ENCODE measurements around the gene CMTM3. TPM values are rescaled to one million over a fixed set of nuclear protein-coding genes. Genes with fewer than 3 reads are reported as not detected.

The CMTM3 gene
- total and polyA plus RNA-seq, 9 of the 15 experiments (the other 6 are each of a cell fraction or from before 2014, with no cell fraction given), result 4.6 to 33.4 (median 17.5) TPM

- intact Hi-C loops (cut with micrococcal nuclease) (no loop called here), in situ Hi-C loops (cut with MboI) (no loop called here)
- 30% methylated on average over 4 of the region's 4 CpGs for WGBS (ENCODE audit: insufficient coverage, low coverage, missing lambda C conversion rate)
- Histone ChIP-seq H3K79me2 (ENCODE audit: control insufficient read depth, insufficient read depth, low read length) (no peaks in the 10 kb centered on the region), H3K4me2 (ENCODE audit: insufficient read depth, low read length) (no peak overlapping the region), H2AFZ (ENCODE audit: low read depth, low read length) (no peak overlapping the region), H3K9me3 (replicated peaks; ENCODE audit: control insufficient read depth, insufficient read depth, low read depth, low read length) (no peaks in the 10 kb centered on the region; the same call in 1 of the 2 replicates), H3K27me3 (ENCODE audit: control insufficient read depth in 2 of 2, insufficient read depth in 2 of 2, low read length in 2 of 2) (peaks cover 0 to 8% of the 10 kb centered on the region in 2 experiments; a peak in 1 of 5 replicates), H3K9ac (ENCODE audit: insufficient read depth in 1 of 2, low read depth in 2 of 2, low read length in 2 of 2) (no peak overlapping the region), H3K9me1 (ENCODE audit: control insufficient read depth, insufficient read depth, low read length) (no peaks in the 10 kb centered on the region), H3K4me1 (replicated peaks in 1 of 2; ENCODE audit: control insufficient read depth in 2 of 2, insufficient read depth in 2 of 2, low read length in 2 of 2) (peaks cover 6 to 19% of the 10 kb centered on the region in 2 experiments; a peak in 3 of 5 replicates), H3K4me3 (no peak overlapping the region), H3K36me3 (ENCODE audit: control insufficient read depth, insufficient read depth, low read length) (no peaks in the 10 kb centered on the region), H3K27ac (ENCODE audit: extremely low read depth, low read depth, low read length) (no peak overlapping the region), H4K20me1 (replicated peaks; ENCODE audit: control insufficient read depth, insufficient read depth, low read length) (no peaks in the 10 kb centered on the region)
- CTCF ChIA-PET (ENCODE audit: low intra/inter-chr PET ratio), result no interaction called here
- POLR2A ChIA-PET, result no interaction called here
- BruUV-seq (replicated peaks), result no TSS peak
- FAIRE-seq, result no peak
- ATAC-seq, result no peak
- DNase-seq (ENCODE audit: extremely low read depth in 1 of 4, low spot score in 3 of 4), result no peak
- TF ChIP-seq SAFB (IDR thresholded peaks at IDR 0.05; ENCODE audit: borderline replicate concordance, low read depth, low read length) (no peak), STAT6 (CRISPR knock-in tag; IDR thresholded peaks at IDR 0.05) (no peak), ZNF140 (CRISPR knock-in tag; IDR thresholded peaks at IDR 0.05) (no peak), SMARCE1 (IDR thresholded peaks at IDR 0.05) (no peak), ZNF165 (CRISPR knock-in tag; IDR thresholded peaks at IDR 0.05; ENCODE audit: borderline replicate concordance) (no peak), TAF9B (IDR thresholded peaks at IDR 0.05; ENCODE audit: partially characterized antibody) (no peak), SAFB2 (IDR thresholded peaks at IDR 0.05; ENCODE audit: borderline replicate concordance, low read depth, low read length, severe bottlenecking) (no peak), ARID2 (IDR thresholded peaks at IDR 0.05) (no peak), ZNF584 (CRISPR knock-in tag; IDR thresholded peaks at IDR 0.05; ENCODE audit: low read depth) (no peak)
Observed at GRCh38 chr16:66599726-66600125, 4.8 kb upstream of the CMTM3 start.
